Loucy (cell line): Measurements from ENCODE around the gene ASMTL.

Experiments used
- EZH2phosphoT487 ChIP-seq: fragments of 200-600 bp; IDR thresholded peaks from 2 replicates; pipeline ENCODE4 v1.6.1; 2018; ENCODE audit warnings: antibody characterized with exemption, mild to moderate bottlenecking, moderate library complexity, borderline replicate concordance
- TF ChIP-seq, protein P1 (sequence below): fragments of 200-600 bp; sonication (generic); conservative IDR thresholded peaks from 2 replicates; pipeline ENCODE4 v1.5.1; 2014; ENCODE audit warnings: mild to moderate bottlenecking, antibody characterized with exemption, low read length

- TF ChIP-seq, protein P1, sequence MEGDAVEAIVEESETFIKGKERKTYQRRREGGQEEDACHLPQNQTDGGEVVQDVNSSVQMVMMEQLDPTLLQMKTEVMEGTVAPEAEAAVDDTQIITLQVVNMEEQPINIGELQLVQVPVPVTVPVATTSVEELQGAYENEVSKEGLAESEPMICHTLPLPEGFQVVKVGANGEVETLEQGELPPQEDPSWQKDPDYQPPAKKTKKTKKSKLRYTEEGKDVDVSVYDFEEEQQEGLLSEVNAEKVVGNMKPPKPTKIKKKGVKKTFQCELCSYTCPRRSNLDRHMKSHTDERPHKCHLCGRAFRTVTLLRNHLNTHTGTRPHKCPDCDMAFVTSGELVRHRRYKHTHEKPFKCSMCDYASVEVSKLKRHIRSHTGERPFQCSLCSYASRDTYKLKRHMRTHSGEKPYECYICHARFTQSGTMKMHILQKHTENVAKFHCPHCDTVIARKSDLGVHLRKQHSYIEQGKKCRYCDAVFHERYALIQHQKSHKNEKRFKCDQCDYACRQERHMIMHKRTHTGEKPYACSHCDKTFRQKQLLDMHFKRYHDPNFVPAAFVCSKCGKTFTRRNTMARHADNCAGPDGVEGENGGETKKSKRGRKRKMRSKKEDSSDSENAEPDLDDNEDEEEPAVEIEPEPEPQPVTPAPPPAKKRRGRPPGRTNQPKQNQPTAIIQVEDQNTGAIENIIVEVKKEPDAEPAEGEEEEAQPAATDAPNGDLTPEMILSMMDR, result no peak
- no peak for TF ChIP-seq EZH2phosphoT487
Measured at GRCh38 chrX:1403228-1403627, 49.5 kb downstream of the ASMTL start.
